NCI-H187 treated with DMSO at 0.1 percent for 48 hours (cell line): ENCODE data around the gene COL18A1.
"Not testable (repeated sequence)": the region's sequence is repeated elsewhere in the genome, so short reads cannot be mapped to it uniquely, and the experiment has no call there.

Source experiments
- DNase-seq: peaks from one replicate; lab custom pipeline; 2025; lab: John Stamatoyannopoulos, UW

COL18A1 gene

DNA sequence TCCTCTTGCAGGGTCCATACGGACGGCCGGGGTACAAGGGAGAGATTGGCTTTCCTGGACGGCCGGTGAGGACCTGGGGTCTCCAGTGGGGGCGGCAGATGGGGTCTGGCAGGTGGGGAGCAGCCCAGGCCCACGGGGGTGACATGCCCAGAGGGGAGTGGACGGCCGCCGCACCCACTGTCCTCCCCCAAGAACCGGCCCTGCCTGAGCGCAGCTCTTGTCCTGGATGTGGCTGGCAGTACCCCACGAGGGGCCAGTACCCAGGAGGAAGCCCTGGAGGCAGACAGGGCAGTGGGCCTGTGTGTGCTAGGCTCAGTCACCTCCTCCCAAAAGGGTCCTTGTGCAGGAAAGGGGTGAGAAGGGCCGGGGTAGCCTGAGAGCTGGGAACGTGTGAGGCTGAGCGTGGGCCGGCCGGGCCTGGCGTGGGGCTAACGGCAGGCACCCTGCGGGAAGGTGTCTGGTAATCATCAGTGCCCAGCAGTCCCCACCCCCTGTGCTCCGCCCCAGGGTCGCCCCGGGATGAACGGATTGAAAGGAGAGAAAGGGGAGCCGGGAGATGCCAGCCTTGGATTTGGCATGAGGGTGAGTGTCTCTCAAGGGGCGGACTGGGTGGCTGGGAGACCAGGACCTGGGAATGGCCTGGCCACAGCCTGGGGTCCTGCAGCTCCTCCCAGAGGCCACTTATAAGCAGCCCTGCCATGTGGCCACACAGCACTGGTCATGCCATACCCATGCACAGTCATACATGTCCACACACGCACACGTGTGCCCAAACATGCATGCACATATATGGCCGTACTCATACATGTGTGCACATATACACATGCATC is 90.1 kb downstream of the COL18A1 start:
- DNase-seq = no peak

DNA sequence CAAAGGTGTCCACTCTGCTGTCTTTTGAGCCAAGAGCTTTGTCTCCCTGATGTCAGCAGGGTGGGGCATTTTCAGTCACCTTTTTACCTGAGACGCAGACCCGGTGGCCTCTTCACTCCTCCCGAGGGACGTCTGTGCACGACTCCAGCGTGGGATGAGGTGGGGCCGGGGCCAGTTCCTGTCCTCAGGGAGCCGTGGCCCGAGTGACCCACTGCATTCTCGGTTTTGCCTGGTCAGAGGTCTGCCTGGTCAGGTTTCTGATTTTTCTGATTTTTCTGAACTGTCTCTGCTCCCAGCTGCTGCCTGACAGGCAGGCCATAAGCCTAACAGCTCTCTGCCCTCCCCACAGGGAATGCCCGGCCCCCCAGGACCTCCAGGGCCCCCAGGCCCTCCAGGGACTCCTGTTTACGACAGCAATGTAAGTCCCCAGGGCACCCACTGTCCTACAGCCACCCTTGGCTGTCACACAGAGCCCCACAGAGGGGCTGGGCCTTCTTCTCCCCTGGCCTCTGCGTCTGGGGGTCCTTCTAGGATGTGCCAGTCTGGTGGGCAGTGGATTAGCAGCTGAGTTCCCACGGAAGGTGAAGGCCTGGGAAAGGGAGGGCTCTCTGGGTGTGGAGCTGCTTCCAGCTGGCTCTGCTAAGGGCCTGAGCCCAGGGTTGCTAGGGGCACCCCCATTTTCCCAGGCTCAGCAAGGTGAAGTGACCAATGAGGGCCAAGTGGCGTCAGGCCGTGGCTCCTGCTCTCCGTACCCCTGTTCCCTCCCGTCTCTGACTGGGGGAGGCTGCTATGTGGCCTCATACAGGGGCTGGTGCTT is 91.4 kb downstream of the COL18A1 start:
- no peak for DNase-seq

DNA sequence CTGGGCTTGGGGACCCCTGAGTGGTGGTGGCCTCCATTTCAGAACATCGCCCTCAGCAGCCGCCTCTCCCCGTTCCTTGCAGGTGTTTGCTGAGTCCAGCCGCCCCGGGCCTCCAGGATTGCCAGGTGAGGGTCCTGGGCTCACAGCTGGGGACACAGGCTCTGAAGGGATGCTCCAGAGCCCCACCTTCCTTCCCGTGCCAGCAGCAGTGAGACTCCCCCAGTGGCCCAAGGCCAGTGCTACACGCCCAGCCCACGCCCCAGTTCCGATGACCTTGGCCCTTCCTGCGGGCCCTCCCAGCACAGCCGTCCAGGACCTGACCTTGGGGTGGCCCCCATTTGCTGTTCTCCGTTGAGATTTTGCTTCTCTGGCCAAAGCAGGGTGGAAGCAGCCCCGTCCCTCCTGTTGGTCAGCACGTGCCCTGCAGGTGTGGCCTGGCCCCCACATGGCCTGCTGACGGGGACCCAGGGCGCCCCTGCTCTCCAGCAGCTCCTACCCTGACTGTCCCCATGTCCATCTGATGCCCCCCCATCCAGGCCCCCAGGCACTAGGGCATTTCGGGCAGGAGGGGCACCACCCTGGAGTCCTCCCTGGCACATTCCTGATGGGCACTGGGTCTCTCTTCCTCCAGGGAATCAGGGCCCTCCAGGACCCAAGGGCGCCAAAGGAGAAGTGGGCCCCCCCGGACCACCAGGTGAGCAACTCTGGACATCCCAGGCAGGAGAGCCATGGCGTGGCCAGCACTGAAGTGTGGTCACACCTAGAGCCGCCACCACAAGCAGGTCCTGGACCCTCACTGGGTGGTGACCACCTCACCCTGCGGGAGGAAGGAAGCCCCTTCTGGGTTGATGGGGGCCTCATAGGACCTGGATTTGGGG is 92.2 kb downstream of the COL18A1 start:
- no peak for DNase-seq

DNA sequence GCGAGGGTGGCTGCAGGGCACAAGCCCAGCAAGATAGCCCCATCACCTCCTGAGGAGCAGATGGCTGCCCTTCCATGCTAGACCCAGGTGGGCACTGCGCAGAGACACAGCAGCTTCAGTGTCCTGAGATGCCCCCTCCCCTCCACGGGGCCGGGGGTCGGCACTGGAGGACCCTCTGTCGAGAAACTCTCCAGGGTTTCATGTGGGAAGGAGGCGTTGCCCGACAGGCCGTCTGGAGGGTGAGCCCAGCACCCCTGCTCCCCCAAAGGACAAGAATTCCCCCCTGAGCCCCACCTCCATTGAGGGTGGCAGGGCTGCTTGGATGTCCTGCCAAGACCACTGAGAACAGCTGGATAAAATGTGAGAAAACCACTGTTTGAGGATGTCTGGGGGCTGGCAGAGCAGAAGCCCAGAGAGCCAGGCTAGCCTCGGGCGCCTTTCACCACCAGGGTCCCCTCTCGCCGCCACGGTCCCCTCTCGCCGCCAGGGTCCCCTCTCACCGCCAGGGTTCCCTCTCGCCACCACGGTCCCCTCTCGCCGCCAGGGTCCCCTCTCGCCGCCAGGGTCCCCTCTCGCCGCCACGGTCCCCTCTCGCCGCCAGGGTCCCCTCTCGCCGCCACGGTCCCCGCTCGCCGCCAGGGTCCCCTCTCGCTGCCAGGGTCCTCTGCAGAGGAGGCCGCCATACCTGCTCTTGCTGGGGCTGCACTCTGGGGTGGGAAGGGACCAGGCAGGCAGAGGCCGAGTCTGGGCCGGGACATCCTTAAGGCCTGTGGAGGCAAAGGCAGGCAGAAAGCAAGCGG is 93.1 kb downstream of the COL18A1 start:
- DNase-seq = no peak

DNA sequence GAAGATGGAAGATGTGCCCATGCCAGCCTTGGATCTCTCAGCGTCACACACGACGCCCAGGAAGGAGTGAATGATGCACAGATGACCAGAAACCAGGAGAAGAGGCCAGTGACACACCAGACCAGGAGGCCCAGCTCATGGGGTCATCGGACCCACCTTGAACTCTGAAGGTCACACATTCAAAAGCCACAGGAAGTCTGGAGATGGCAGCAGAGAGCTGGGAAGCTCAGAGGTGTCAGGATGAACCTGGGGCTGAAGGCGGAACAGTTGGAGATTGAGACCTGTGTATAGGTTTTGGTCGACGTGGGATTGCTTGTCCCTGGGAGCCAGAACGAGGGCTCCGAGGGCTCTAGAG is 93.7 kb downstream of the COL18A1 start:
- DNase-seq = no peak

DNA sequence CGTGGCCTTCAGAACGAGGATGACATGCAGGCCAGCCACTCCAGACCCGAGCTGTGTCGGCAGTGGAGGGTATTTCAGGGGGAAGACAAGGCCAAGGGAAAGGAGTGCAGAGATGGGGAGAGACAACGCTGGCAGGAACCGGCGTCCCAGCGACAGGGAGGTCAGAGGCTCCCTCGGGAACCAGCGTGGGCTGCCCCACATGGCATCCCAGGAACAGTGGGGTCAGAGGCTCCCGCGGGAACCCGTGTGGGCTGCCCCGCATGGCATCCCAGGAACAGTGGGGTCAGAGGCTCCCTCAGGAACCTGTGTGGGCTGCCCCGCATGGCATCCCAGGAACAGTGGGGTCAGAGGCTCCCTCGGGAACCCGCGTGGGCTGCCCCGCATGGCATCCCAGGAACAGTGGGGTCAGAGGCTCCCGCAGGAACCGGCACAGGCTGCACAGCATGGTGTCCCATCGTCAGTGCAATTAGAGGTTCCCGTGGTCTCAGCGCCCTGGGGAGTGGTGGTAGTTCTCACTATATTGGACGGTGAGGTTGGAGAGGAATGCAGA is 94.3 kb downstream of the COL18A1 start:
- no peak for DNase-seq

DNA sequence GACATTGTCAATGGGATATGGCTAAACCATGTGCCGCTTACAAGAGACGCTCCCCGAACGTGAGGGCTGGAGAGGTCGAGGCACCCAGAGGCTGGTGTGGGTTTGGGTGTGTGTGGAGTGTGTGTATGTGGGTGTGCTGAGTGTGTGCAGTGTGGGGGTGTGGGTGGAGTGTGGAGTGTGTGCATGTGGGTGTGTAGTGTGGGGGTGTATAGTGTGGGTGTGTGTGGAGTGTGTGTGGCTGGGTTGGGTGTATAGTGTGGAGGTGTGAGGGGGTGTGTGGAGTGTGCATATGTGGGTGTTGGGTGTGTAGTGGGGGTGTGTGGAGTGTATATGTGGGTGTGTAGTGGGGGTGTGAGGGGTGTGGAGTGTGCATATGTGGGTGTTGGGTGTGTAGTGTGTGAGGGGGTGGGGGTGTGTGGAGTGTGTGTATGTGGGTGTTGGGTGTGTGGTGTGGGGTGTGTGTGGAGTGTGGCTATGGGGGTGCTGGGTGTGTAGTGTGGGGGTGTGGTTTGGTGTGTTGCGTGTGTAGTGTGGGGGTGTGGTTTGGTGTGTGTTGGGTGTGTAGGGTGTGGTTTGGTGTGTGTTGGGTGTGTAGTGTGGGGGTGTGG is 95.1 kb downstream of the COL18A1 start:
- DNase-seq = no peak

DNA sequence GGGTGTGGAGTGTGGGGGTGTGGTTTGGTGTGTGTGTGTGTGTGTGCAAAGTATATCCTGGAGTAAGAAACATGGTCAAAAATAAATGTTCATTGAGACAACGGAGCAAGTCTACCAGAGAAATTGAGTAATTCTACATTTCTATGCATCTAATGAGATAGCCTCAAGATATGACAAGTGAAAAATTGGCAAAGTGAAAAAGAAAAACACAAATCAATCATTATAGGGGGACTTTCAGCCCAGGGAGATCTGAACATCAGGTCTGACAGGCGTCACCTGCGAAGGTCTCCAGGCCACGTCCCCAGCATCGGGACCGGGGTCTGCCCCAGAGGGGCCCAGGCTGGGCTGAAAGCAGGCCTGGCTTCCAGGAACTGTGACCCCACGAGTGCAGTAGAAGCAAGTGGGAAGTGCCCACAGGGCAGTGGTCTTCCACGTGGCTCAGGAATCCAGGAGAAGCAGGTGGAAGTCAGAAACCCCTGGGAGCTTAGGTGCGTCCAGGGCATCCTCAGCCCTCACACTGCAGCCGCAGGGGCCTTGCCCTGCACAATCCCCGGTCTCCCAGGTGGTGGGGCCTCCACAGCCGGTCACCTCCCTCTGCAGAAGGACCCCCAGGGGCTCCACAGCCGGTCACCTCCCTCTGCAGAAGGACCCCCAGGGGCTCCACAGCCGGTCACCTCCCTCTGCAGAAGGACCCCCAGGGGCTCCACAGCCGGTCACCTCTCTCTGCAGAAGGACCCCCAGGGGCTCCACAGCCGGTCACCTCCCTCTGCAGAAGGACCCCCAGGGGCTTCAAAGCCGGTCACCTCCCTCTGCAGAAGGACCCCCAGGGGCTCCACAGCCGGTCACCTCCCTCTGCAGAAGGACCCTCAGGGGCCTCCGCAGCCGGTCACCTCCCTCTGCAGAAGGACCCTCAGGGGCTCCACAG is 96.4 kb downstream of the COL18A1 start:
- DNase-seq = not testable (repeated sequence)

DNA sequence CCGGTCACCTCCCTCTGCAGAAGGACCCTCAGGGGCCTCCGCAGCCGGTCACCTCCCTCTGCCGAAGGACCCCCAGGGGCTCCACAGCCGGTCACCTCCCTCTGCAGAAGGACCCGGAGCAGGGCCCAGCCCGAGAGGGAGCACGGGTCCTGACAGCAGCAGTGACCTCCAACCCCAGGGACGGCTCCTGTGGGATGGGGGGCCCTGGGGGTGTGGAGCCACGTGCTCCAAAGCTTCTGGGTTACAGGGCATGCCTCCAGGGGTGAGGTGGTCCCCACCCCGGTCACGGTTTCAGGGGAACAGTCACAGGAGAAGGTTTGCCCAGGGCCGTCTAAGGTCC is 97.0 kb downstream of the COL18A1 start:
- DNase-seq = no peak

DNA sequence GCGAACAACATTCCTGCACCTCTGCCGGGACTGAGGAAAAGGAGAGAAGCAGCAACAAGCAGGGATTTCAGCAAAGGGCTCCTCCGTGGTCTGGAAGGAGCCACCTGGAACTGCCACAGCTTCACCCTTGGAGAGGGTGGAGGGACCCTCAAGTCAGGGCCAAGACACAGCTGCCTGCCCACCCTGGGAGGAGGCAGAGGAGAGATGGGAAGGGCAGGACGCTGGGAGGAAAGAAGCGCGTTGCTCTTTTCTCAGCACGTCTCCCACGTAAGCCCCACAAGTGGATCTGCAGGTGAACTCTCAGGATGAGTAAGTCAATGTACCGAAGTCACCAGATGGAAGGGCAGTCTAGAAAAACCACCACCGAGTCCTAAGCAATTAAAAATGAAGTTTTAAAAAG is 97.6 kb downstream of the COL18A1 start:
- DNase-seq = no peak

DNA sequence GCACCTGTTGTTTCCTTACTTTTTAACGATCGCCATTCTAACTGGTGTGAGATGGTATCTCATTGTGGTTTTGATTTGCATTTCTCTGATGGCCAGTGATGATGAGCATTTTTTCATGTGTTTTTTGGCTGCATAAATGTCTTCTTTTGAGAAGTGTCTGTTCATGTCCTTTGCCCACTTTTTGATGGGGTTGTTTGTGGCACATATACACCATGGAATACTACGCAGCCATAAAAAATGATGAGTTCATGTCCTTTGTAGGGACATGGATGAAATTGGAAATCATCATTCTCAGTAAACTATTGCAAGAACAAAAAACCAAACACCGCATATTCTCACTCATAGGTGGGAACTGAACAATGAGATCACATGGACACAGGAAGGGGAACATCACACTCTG is 98.3 kb downstream of the COL18A1 start:
- DNase-seq = not testable (repeated sequence)

DNA sequence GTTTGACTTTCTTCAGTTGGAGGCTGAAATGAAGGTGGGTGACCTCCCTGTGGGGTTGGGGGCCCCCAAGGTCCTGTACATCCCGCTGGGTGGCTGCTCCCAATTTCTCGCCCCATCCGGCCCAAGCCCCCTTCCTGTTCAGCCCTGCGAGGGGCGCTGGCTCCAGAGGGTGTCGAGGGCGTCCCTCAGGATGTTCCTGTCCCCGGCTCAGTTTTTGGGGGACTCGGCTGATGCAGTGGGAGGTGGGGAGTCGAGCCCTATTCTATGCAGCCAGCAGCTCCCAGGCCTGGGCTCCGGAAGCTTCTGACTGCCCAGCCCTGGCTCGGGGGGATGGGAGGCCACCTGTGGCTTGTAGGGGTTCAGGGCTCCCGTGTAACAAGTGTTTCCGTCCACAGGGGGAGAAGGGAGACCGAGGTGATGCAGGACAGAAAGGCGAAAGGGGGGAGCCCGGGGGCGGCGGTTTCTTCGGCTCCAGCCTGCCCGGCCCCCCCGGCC is 99.1 kb downstream of the COL18A1 start:
- no peak for DNase-seq

DNA sequence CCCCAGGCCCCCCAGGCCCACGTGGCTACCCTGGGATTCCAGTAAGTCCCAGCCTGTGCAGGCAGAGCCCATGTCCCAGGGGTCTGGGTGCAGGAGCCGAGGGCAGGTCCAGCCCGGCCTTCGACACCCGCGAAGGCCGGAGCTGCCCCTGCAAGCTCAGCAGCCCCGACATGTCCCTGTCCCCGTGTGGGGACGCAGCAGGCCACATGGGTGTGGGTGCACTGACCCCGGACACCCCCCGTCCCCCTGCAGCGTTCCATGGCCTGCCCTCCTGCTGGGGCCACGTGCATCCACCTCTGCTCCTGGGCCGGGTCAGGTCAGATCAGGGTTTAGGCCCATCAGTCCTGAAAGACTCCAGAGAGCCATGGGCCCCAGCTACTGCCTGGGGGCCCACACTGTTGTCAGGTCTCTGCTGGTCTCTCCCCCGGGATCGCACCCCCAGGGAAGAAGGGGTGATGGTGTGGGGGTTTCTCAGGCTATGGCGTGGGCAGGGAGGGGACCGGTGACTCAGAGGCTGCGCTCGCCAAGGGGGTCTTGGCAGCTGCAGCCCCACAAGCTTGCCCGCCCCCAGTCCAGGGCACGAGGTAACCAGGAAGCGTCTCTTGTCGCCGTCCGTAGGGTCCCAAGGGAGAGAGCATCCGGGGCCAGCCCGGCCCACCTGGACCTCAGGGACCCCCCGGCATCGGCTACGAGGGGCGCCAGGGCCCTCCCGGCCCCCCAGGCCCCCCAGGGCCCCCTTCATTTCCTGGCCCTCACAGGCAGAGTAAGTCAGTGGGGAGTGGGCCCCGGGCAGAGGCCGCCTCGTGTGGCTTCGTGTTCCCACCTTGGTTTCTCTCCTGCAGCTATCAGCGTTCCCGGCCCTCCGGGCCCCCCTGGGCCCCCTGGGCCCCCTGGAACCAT is 99.8 kb downstream of the COL18A1 start:
- DNase-seq = no peak

DNA sequence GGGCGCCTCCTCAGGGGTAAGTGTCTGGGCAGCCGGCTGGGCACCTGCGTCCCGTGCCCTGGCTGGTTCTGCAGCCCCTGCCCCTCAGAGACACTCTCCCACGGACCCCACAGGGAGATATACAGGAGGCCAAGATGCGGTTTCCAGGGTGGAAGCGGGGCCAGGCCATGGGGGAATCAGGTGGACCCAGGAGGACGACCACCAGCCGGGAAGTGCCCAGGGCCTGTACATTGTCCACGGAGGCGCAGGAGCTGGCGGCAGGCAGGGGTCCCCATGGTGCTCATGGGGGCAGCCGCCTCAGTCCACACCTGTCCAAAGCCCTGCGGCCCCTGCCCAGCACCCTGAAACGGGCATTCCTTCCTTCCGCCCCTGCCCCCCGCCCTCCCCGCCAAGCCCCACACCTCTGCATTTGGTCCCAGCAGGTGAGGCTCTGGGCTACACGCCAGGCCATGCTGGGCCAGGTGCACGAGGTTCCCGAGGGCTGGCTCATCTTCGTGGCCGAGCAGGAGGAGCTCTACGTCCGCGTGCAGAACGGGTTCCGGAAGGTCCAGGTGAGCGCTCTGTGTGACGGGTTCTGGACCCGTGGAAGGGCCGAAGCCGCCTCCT is 100.6 kb downstream of the COL18A1 start:
- DNase-seq = no peak

DNA sequence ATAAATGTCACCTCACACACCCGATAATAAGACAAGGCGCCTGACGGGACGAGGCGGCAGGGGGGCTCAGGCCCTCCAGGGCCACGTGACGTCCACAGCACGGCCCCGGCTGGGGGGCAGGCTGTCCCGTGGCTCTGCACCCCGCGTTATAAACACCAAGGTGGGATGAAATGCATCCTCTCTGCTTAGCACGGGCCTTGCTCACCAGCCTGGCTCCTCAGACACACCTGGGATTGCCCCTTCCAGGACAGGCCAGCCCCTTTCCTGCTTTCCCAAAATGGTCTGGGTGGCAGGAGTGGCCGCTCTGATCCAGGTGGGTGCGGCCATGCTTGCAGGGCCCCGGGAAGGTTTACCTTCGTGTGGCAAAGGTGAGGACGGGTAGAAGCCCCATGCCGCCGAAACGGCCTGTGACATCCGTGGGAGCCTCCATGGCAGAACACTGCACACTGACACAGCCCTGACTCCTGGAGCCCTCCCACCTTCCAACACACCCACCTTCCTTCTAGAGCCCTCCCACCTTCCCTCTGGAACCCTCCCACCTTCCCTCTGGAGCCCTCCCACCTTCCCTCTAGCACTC is 101.4 kb downstream of the COL18A1 start:
- no peak for DNase-seq

DNA sequence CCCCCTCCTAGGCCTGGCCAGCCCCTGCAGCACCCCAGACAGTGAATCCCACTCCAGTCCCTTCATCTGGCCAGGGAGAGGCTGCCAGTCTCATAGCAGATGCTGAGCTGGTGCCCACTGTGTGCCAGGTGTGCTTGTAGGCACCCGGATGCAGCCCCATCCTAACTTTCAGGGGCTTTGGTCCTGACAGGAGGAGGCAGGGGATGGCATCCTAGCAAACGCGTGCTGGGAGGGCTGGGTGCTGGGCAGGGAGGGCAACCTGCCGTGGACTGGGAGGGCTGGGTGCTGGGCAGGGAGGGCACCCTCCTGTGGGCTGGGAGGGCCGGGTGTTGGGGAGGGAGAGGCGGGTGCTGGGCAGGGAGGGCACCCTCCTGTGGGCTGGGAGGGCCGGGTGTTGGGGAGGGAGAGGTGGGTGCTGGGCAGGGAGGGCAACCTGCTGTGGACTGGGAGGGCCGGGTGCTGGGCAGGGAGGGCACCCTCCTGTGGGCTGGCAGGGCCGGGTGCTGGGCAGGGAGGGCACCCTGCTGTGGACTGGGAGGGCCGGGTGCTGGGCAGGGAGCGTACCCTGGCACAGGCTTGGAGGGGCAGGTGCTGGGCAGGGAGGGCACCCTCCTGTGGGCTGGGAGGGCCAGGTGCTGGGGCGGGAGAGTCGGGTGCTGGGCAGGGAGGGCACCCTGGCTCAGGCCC is 102.0 kb downstream of the COL18A1 start:
- no peak for DNase-seq

DNA sequence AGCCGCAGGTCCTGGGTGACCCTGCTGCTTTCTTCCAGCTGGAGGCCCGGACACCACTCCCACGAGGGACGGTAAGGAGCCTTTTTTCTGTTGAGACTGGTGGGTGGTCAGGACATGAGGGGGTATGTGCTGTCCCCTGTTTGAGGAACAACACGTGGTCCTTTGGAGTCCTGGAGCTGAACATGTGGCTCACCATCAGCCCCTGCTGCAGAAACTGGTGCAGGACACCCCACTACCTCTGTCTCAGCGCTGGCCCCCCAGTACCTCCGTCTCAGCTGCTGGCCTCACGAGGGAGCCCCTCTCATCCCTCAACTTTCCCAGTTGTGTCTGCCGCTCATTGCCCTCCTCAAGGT is 102.5 kb downstream of the COL18A1 start:
- DNase-seq = no peak
